Breast epithelium (tissue), 4 donors: ENCODE measurements around the gene FCRL6. TPM values are rescaled to one million over a fixed set of nuclear protein-coding genes. Genes with fewer than 3 reads are reported as not detected.

Experiments used
- DNase-seq, 2 donors: peaks; one replicate each; pipeline ENCODE4 v3.0.0-alpha.2; 2019; ENCODE audit warnings: low spot score in 2 of 2
- H3K27ac ChIP-seq, 2 donors: fragments of 200-600 bp; sonication (generic) in 1 of 2; one replicate each; pipeline ENCODE4 v1.5.1; 2016 to 2019; ENCODE audit warnings: mild to moderate bottlenecking in 1 of 2
- H3K27me3 ChIP-seq, 2 donors: fragments of 200-600 bp; sonication (generic) in 1 of 2; one replicate each; pipeline versions ENCODE4 v1.5.1 to v1.6.0; 2017 to 2019; ENCODE audit warnings: control low read depth in 1 of 2, mild to moderate bottlenecking in 1 of 2
- H3K36me3 ChIP-seq: fragments of 200-600 bp; one replicate; pipeline ENCODE4 v1.5.1; 2019
- H3K4me1 ChIP-seq, 2 donors: fragments of 200-600 bp; sonication (generic); one replicate each; pipeline ENCODE4 v1.5.1; 2016 to 2019; ENCODE audit warnings: control low read depth in 1 of 2
- H3K4me3 ChIP-seq, 3 donors: fragments of 200-600 bp; sonication (generic); 1 replicate in 2 of 3; 2 replicates in 1 of 3; pipeline ENCODE4 v1.5.1; 2016 to 2019; ENCODE audit warnings: mild to moderate bottlenecking in 3 of 3, moderate library complexity in 2 of 3
- H3K9me3 ChIP-seq, 2 donors: fragments of 200-600 bp; sonication (generic) in 1 of 2; one replicate each; pipeline ENCODE4 v1.5.1; 2016 to 2019; ENCODE audit warnings: control low read depth in 1 of 2
- CTCF ChIP-seq, 3 donors: fragments of 450-650 bp; IDR thresholded peaks; one replicate each; pipeline ENCODE4 v1.5.1; 2016 to 2017; ENCODE audit warnings: antibody characterized with exemption in 3 of 3, mild to moderate bottlenecking in 3 of 3, moderate library complexity in 3 of 3
- POLR2A ChIP-seq: fragments of 450-650 bp; IDR thresholded peaks from one replicate; pipeline ENCODE4 v1.6.1; 2016; ENCODE audit warnings: antibody characterized with exemption, mild to moderate bottlenecking, moderate library complexity
- POLR2AphosphoS5 ChIP-seq, 3 donors: sonication (generic); formaldehyde crosslinking; IDR thresholded peaks; one replicate each; pipeline ENCODE4 v1.6.1; 2017; ENCODE audit warnings: antibody characterized with exemption in 3 of 3
- intact Hi-C: fragments of 100-400 bp; cut with DNase I; formaldehyde crosslinking; loops from one replicate; pipeline ENCODE4 v1.15.1; 2023; ENCODE audit warnings: low total_unique reads
- total RNA-seq, 3 donors: library from RNA; depleted of rRNA; stranded (reverse); fragments of >200 nt; gene quantifications; one replicate each; pipeline ENCODE4 v1.1.0, GENCODE V29; 2016

The FCRL6 gene
- total RNA-seq, 3 donors from 2014 or later, result 0.80 to 2.8 (median 0.98) TPM

GRCh38 chr1:159815926-159816325, 13.8 kb downstream of the FCRL6 start:
- no peak overlapping the region for H3K4me3 ChIP-seq
- intact Hi-C loops, result no loop called here
- H3K36me3 ChIP-seq, result no peaks in the 10 kb centered on the region
- H3K27ac ChIP-seq, result no peak overlapping the region
- no peaks in the 10 kb centered on the region for H3K4me1 ChIP-seq
- no peaks in the 10 kb centered on the region for H3K27me3 ChIP-seq
- no peak for DNase-seq
- no peaks in the 10 kb centered on the region for H3K9me3 ChIP-seq
- no peak for TF ChIP-seq POLR2A
- TF ChIP-seq CTCF (IDR thresholded peaks at IDR 0.05), result no peak
- TF ChIP-seq POLR2AphosphoS5 (IDR thresholded peaks at IDR 0.05), result no peak

GRCh38 chr1:159817276-159818041, 15.3 kb downstream of the FCRL6 start:
- H3K4me3 ChIP-seq, result no peak overlapping the region
- no peaks in the 10 kb centered on the region for H3K36me3 ChIP-seq
- H3K9me3 ChIP-seq, result no peaks in the 10 kb centered on the region
- no peak for DNase-seq
- TF ChIP-seq POLR2A (no peak), CTCF (IDR thresholded peaks at IDR 0.05) (no peak), POLR2AphosphoS5 (IDR thresholded peaks at IDR 0.05) (no peak)
- intact Hi-C loops, result no loop called here
- H3K27me3 ChIP-seq, result peaks cover 0 to 3% of the 10 kb centered on the region in 2 donors
- no peaks in the 10 kb centered on the region for H3K4me1 ChIP-seq
- no peak overlapping the region for H3K27ac ChIP-seq

GRCh38 chr1:159821171-159821867, 19.2 kb downstream of the FCRL6 start:
- Histone ChIP-seq H3K4me3 (no peak overlapping the region), H3K4me1 (no peaks in the 10 kb centered on the region), H3K9me3 (no peaks in the 10 kb centered on the region), H3K36me3 (no peaks in the 10 kb centered on the region), H3K27me3 (peaks cover 0 to 7% of the 10 kb centered on the region in 2 donors), H3K27ac (no peak overlapping the region)
- TF ChIP-seq POLR2A (no peak), POLR2AphosphoS5 (IDR thresholded peaks at IDR 0.05) (no peak), CTCF (IDR thresholded peaks at IDR 0.05) (no peak)
- intact Hi-C loops, result no loop called here
- DNase-seq, result no peak

GRCh38 chr1:159823406-159823805, 21.2 kb downstream of the FCRL6 start:
- intact Hi-C loops, result no loop called here
- Histone ChIP-seq H3K27ac (no peak overlapping the region), H3K36me3 (no peaks in the 10 kb centered on the region), H3K4me3 (no peak overlapping the region), H3K27me3 (peaks cover 0 to 7% of the 10 kb centered on the region in 2 donors), H3K4me1 (no peaks in the 10 kb centered on the region), H3K9me3 (no peaks in the 10 kb centered on the region)
- TF ChIP-seq POLR2A, result no peak
- no peak for TF ChIP-seq POLR2AphosphoS5 (IDR thresholded peaks at IDR 0.05)
- no peak for TF ChIP-seq CTCF (IDR thresholded peaks at IDR 0.05)
- no peak for DNase-seq

GRCh38 chr1:159825564-159825963, 23.4 kb downstream of the FCRL6 start:
- H3K36me3 ChIP-seq, result no peaks in the 10 kb centered on the region
- peaks cover 0 to 7% of the 10 kb centered on the region in 2 donors for H3K27me3 ChIP-seq
- H3K9me3 ChIP-seq, result no peaks in the 10 kb centered on the region
- TF ChIP-seq POLR2A (no peak), POLR2AphosphoS5 (IDR thresholded peaks at IDR 0.05) (no peak), CTCF (IDR thresholded peaks at IDR 0.05) (no peak)
- H3K4me3 ChIP-seq, result no peak overlapping the region
- no peak for DNase-seq
- no peak overlapping the region for H3K27ac ChIP-seq
- no peaks in the 10 kb centered on the region for H3K4me1 ChIP-seq
- intact Hi-C loops, result no loop called here
